Prostate gland (tissue), 2 donors: ENCODE results near the gene SLCO3A1. TPM values are rescaled to one million over a fixed set of nuclear protein-coding genes. Genes with fewer than 3 reads are reported as not detected.

Experiments used
- DNase-seq: peaks from one replicate; pipeline ENCODE4 v3.0.0-alpha.2; 2019; ENCODE audit warnings: low spot score
- H3K27ac ChIP-seq, 2 donors: fragments of 200-600 bp; sonication (generic); 2 replicates each; pipeline ENCODE4 v1.5.1; 2017 to 2019
- H3K27me3 ChIP-seq: fragments of 200-600 bp; sonication (generic); replicated peaks from 2 replicates; pipeline ENCODE4 v1.5.1; 2019; ENCODE audit not compliant: insufficient read depth
- H3K36me3 ChIP-seq, 2 donors: fragments of 200-600 bp; sonication (generic); 1 replicate in 1 of 2; 2 replicates in 1 of 2; pipeline versions ENCODE4 v1.5.1 to v1.8.1; 2017 to 2019
- H3K4me1 ChIP-seq: fragments of 200-600 bp; sonication (generic); replicated peaks from 2 replicates; pipeline ENCODE4 v1.5.1; 2019
- H3K4me3 ChIP-seq, 2 donors: fragments of 200-600 bp; sonication (generic); 2 replicates each; pipeline ENCODE4 v1.5.1; 2017 to 2019
- H3K9me3 ChIP-seq: fragments of 200-600 bp; sonication (generic); 2 replicates; pipeline ENCODE4 v1.5.1; 2017
- CTCF ChIP-seq, 4 experiments: fragments of 200-600 bp in 2 of 4; fragments of 450-650 bp in 2 of 4; sonication (generic) in 2 of 4; IDR thresholded peaks; 1 replicate in 3 of 4; 2 replicates in 1 of 4; pipeline ENCODE4 v1.5.1; 2016 to 2019; ENCODE audit warnings: antibody characterized with exemption in 4 of 4, mild to moderate bottlenecking in 2 of 4, moderate library complexity in 2 of 4
- POLR2A ChIP-seq: fragments of 450-650 bp; IDR thresholded peaks from one replicate; pipeline ENCODE4 v1.6.1; 2016; ENCODE audit warnings: antibody characterized with exemption, mild to moderate bottlenecking
- POLR2AphosphoS5 ChIP-seq: sonication (generic); formaldehyde crosslinking; IDR thresholded peaks from one replicate; pipeline ENCODE4 v1.6.1; 2017; ENCODE audit warnings: antibody characterized with exemption
- WGBS: methylation state at CpG from one replicate; pipeline ENCODE4 v1.1.5; 2018; 5-methylcytosine and 5-hydroxymethylcytosine counted together
- intact Hi-C: fragments of 100-400 bp; cut with DNase I; formaldehyde crosslinking; loops from one replicate; pipeline ENCODE4 v1.14.2; 2022
- total RNA-seq, 2 donors: library from RNA; depleted of rRNA; stranded (reverse); fragments of >200 nt; gene quantifications; one replicate each; pipeline ENCODE4 v1.1.0, GENCODE V29; 2016

Gene SLCO3A1
- total RNA-seq, 2 donors from 2014 or later, result 7.4 to 35.3 TPM

GRCh38 chr15:91876187-91876586 lies 22.7 kb downstream of the SLCO3A1 start:
- H3K4me3 ChIP-seq, result no peak overlapping the region
- no peak overlapping the region for H3K27ac ChIP-seq
- no peaks in the 10 kb centered on the region for H3K27me3 ChIP-seq
- no peaks in the 10 kb centered on the region for H3K9me3 ChIP-seq
- H3K36me3 ChIP-seq, result no peaks in the 10 kb centered on the region
- H3K4me1 ChIP-seq, result no peaks in the 10 kb centered on the region
- no peak for DNase-seq
- WGBS, result 97% methylated on average over 5 of the region's 5 CpGs
- no peak for TF ChIP-seq POLR2A
- no peak for TF ChIP-seq POLR2AphosphoS5
- no peak for TF ChIP-seq CTCF (IDR thresholded peaks at IDR 0.05)
- intact Hi-C loops, result no loop called here

- WGBS, result 91% methylated on average over 10 of the region's 10 CpGs
- no peaks in the 10 kb centered on the region for H3K9me3 ChIP-seq
- no peaks in the 10 kb centered on the region for H3K27me3 ChIP-seq
- H3K4me1 ChIP-seq, result no peaks in the 10 kb centered on the region
- no peak for TF ChIP-seq POLR2A
- TF ChIP-seq CTCF (IDR thresholded peaks at IDR 0.05), result no peak
- TF ChIP-seq POLR2AphosphoS5, result no peak
- intact Hi-C loops, result no loop called here
- no peak overlapping the region for H3K4me3 ChIP-seq
- H3K27ac ChIP-seq, result no peak overlapping the region
- no peak for DNase-seq
- no peaks in the 10 kb centered on the region for H3K36me3 ChIP-seq
Observed at GRCh38 chr15:91878319-91878870, 24.9 kb downstream of the SLCO3A1 start.

DNA sequence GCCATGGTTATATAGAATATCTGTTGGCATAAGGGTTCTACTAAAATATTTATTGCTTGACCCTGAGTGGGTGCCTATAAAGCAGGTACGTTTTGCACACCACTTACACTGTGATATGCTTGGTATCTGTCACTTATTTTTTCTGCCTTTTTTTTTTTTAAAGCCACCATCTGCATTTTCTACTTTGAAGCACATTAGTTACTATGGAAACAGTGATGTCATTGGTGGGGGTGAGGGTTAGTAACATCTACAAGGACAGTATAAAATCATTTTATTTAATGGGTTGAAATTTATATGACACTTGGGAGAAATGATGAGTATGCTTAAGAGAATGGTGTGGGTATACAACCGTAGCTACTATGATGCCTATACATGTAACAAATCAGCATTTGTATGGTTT lies 25.6 kb downstream of the SLCO3A1 start:
- 78% methylated on average over 2 of the region's 2 CpGs for WGBS
- Histone ChIP-seq H3K4me3 (no peak overlapping the region), H3K4me1 (no peaks in the 10 kb centered on the region), H3K9me3 (no peaks in the 10 kb centered on the region), H3K27me3 (no peaks in the 10 kb centered on the region), H3K36me3 (no peaks in the 10 kb centered on the region), H3K27ac (no peak overlapping the region)
- intact Hi-C loops, result no loop called here
- DNase-seq, result no peak
- TF ChIP-seq CTCF (IDR thresholded peaks at IDR 0.05), result no peak
- TF ChIP-seq POLR2AphosphoS5, result no peak
- TF ChIP-seq POLR2A, result no peak

DNA sequence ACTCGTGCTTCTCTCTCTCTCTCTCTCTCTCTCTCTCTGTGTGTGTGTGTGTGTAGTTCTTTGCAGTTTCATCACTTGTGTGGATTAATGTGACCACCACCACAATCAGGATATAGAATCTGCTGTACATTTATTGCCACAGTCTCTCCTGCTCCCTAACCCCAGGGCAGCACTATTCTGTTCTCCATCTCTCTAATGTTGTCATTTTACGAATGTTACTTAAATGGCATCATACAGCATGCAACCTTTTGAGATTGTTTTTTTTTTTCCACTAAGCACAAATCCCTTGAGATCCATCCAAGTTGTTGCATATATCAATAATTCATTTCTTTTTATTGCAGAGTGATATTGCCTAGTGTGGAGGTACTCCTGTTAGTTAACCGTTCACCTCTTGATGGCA lies 26.9 kb downstream of the SLCO3A1 start:
- Histone ChIP-seq H3K27ac (no peak overlapping the region), H3K4me1 (no peaks in the 10 kb centered on the region), H3K27me3 (no peaks in the 10 kb centered on the region), H3K4me3 (no peak overlapping the region), H3K36me3 (no peaks in the 10 kb centered on the region), H3K9me3 (no peaks in the 10 kb centered on the region)
- 78% methylated on average over 3 of the region's 3 CpGs for WGBS
- TF ChIP-seq CTCF (IDR thresholded peaks at IDR 0.05) (no peak), POLR2AphosphoS5 (no peak), POLR2A (no peak)
- intact Hi-C loops, result no loop called here
- no peak for DNase-seq

DNA sequence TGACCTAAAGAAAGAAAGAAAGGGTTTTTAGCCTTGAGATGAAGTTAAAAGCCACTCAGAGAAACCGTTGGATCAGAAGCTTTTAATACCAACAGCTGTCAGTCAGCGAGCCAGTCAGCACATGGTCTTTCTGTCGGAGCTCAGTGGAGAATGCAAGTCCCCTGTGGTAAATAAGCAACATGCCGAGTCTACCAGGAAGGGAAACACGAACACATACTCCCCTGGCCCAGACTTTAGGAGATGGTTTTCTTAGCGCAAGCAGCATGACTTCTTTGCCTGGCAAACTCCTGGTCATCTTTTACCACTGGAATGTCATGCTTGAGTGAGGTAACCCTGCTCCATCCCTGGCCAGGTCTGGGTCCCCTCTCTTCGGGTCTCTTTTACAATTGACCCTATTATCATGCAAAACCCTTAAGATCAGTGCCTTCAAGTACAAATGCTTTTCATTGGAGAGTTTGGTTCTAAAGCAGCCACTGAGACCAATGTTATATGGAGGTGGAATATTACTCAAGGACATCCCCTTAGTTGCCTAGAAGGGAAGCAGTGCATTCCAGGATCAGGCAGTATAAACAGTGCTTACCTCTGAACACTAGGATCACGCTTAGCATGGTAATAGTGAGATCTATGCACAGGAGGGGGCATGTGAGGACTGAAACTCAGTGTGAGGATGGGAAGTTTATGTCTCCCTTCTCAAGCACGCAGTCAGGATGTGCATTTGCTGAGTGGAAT lies 28.2 kb downstream of the SLCO3A1 start:
- Histone ChIP-seq H3K9me3 (no peaks in the 10 kb centered on the region), H3K27ac (no peak overlapping the region), H3K4me1 (no peaks in the 10 kb centered on the region), H3K27me3 (no peaks in the 10 kb centered on the region), H3K36me3 (no peaks in the 10 kb centered on the region), H3K4me3 (no peak overlapping the region)
- TF ChIP-seq POLR2A (no peak), POLR2AphosphoS5 (no peak), CTCF (IDR thresholded peaks at IDR 0.05) (no peak)
- intact Hi-C loops, result no loop called here
- DNase-seq, result no peak
- 85% methylated on average over 9 of the region's 9 CpGs for WGBS
